ENCODE results near the gene GRXCR1. TPM values are rescaled to one million over a fixed set of nuclear protein-coding genes. Genes with fewer than 3 reads are reported as not detected.

Gene GRXCR1
- total RNA-seq, 1 experiment from 2014 or later: not detected

GRCh38 chr4:42843694-42844093, 48.8 kb upstream of the GRXCR1 start:
- H3K27me3 Mint-ChIP-seq (ENCODE audit: low read depth): no peaks in the 10 kb centered on the region
- no peaks in the 10 kb centered on the region for H3K9me3 ChIP-seq (ENCODE audit: control insufficient read depth, low read depth, low read length)
- H3K79me1 ChIP-seq (ENCODE audit: insufficient read depth, low read depth, low read length, poor library complexity, severe bottlenecking): no peaks in the 10 kb centered on the region
- no peak for DNase-seq
- H3K36me3 Mint-ChIP-seq (ENCODE audit: insufficient read depth in 1 of 3, low read depth in 3 of 3): no peaks in the 10 kb centered on the region
- no peak overlapping the region for H3K9ac ChIP-seq (ENCODE audit: extremely low read depth, insufficient read length, low read length)
- no peak overlapping the region for H2BK12ac ChIP-seq (ENCODE audit: insufficient read length, low read depth, low read length)
- H4K5ac ChIP-seq (ENCODE audit: insufficient read length, low read depth, low read length): no peak overlapping the region
- H3K4me2 ChIP-seq (ENCODE audit: insufficient read depth, insufficient read length, low read length): no peak overlapping the region
- no peak overlapping the region for H4K91ac ChIP-seq (ENCODE audit: insufficient read length, low read depth, low read length)
- H4K8ac ChIP-seq (replicated peaks; ENCODE audit: insufficient read length, low read depth, low read length): no peak overlapping the region
- H3K27me3 ChIP-seq (ENCODE audit: insufficient read depth, low read length): no peaks in the 10 kb centered on the region; the same call in 1 of the 2 replicates
- no peak overlapping the region for H3K18ac ChIP-seq (ENCODE audit: insufficient read length, low read depth, low read length)
- H3K27ac ChIP-seq (ENCODE audit: insufficient read length, low read depth, low read length): no peak overlapping the region
- H3K23ac ChIP-seq (ENCODE audit: insufficient read length, low read depth, low read length): no peak overlapping the region
- H3K4me1 Mint-ChIP-seq: no peaks in the 10 kb centered on the region
- H2AFZ ChIP-seq (ENCODE audit: low read length): no peak overlapping the region
- no peak overlapping the region for H3K56ac ChIP-seq (ENCODE audit: insufficient read length, low read depth, low read length)
- no peak overlapping the region for H2BK15ac ChIP-seq (ENCODE audit: low read depth, low read length)
- no peaks in the 10 kb centered on the region for H3K23me2 ChIP-seq (ENCODE audit: insufficient read length, low read depth, low read length, poor library complexity, severe bottlenecking)
- no peak overlapping the region for H2BK5ac ChIP-seq (ENCODE audit: insufficient read length, low read length)
- H2AK5ac ChIP-seq (ENCODE audit: insufficient read length, low read length): no peak overlapping the region
- H3K79me2 ChIP-seq (ENCODE audit: insufficient read depth, low read length): no peaks in the 10 kb centered on the region
- no peaks in the 10 kb centered on the region for H4K20me1 ChIP-seq (ENCODE audit: control insufficient read depth, insufficient read depth, insufficient read length)
- no peak overlapping the region for H3K4ac ChIP-seq (ENCODE audit: low read depth, low read length)
- H2BK20ac ChIP-seq (ENCODE audit: low read depth, low read length, poor library complexity, severe bottlenecking): no peak overlapping the region
- WGBS (ENCODE audit: extremely low coverage, insufficient read length, low lambda C conversion rate): no CpG with 5 or more reads among the region's 2 CpGs
- no peaks in the 10 kb centered on the region for H3K4me1 ChIP-seq (ENCODE audit: insufficient read depth, low read length)
- H2BK120ac ChIP-seq (ENCODE audit: low read depth, low read length, poor library complexity, severe bottlenecking): no peak overlapping the region
- H3K14ac ChIP-seq (ENCODE audit: insufficient read depth, low read length): no peak overlapping the region
- H3K4me3 Mint-ChIP-seq: no peak overlapping the region
- no peaks in the 10 kb centered on the region for H3K9me3 Mint-ChIP-seq
- no peak overlapping the region for H3K27ac Mint-ChIP-seq
- H3T11ph ChIP-seq (ENCODE audit: low read length): no peak overlapping the region
- TF ChIP-seq CTCF (conservative IDR thresholded peaks at IDR 0.05): no peak

Measured in H9 (cell line).